Chondrocyte (in vitro differentiated cells): ENCODE data around the gene TIPRL. TPM values are rescaled to one million over a fixed set of nuclear protein-coding genes. Genes with fewer than 3 reads are reported as not detected.
A peak's percentile ranks its signal among the peaks of the same experiment; 100 is the strongest.

ENCODE experiments used
- DNase-seq: peaks from one replicate; pipeline ENCODE4 v3.0.0; 2021; ENCODE audit warnings: mixed read lengths, low spot score
- H3K27ac Mint-ChIP-seq: one replicate; pipeline ENCODE4 v1.8.0; 2021; ENCODE audit warnings: mild to moderate bottlenecking, moderate library complexity, mixed read lengths; ENCODE audit not compliant: unreplicated experiment
- H3K27me3 Mint-ChIP-seq: 2 replicates; pipeline ENCODE4 v1.8.0; 2021; ENCODE audit warnings: low read depth, mixed read lengths
- H3K36me3 Mint-ChIP-seq: 2 replicates; pipeline ENCODE4 v1.8.0; 2021; ENCODE audit warnings: low read depth, mixed read lengths
- H3K4me1 Mint-ChIP-seq: 2 replicates; pipeline ENCODE4 v1.8.0; 2021; ENCODE audit warnings: low read depth, mild to moderate bottlenecking, mixed read lengths
- H3K4me3 Mint-ChIP-seq: one replicate; pipeline ENCODE4 v1.8.0; 2021; ENCODE audit warnings: mild to moderate bottlenecking, moderate library complexity, mixed read lengths; ENCODE audit not compliant: unreplicated experiment
- H3K9me3 Mint-ChIP-seq: 2 replicates; pipeline ENCODE4 v1.8.0; 2021; ENCODE audit warnings: low read depth, mixed read lengths
- CTCF ChIP-seq: fragments of 200-600 bp; sonication (generic); IDR thresholded peaks from 2 replicates; pipeline ENCODE4 v1.5.0; 2021; ENCODE audit warnings: antibody characterized with exemption, mild to moderate bottlenecking, moderate library complexity
- long read RNA-seq: library from polyadenylated mRNA; stranded (forward); transcript quantifications from one replicate; pipeline ENCODE4 v2.0.0, GENCODE V29; 2021
- total RNA-seq: library from RNA; stranded (reverse); gene quantifications from 3 replicates; pipeline ENCODE4 v1.2.1, GENCODE V29; 2021

The TIPRL gene
- total RNA-seq = 37.2 to 38.7 TPM (median 37.4 TPM) in 3 replicates
- long read RNA-seq, transcript TIPRL-202 (7 exons, 3,032 nt) = major isoform, 64 of 73 reads
- long read RNA-seq, partial matches to known transcripts = 1 of 73 reads
- long read RNA-seq, other reads (novel, unspliced or antisense) = 8 of 73 reads

- no peak within 1 kb of the TSS for H3K27ac Mint-ChIP-seq
- peak; percentile 97 for DNase-seq
- H3K36me3 Mint-ChIP-seq = no peaks in the 10 kb centered on the region
- TF ChIP-seq CTCF = peak; percentile 82
- H3K4me1 Mint-ChIP-seq = peaks cover 3% of the 10 kb centered on the region
- no peaks in the 10 kb centered on the region for H3K27me3 Mint-ChIP-seq
- no peak within 1 kb of the TSS for H3K4me3 Mint-ChIP-seq
- H3K9me3 Mint-ChIP-seq = peaks cover 3% of the 10 kb centered on the region
Observed at GRCh38 chr1:168178638-168179437, at the start of gene TIPRL. Gene TIPRL (plus strand): TSS chr1:168178962. CDS start chr1:168179078, 116 bp downstream.

GRCh38 chr1:168129933-168130332 lies 48.8 kb upstream of the TIPRL start:
- H3K27ac Mint-ChIP-seq = no peak overlapping the region
- no peak for TF ChIP-seq CTCF
- H3K9me3 Mint-ChIP-seq = peaks cover 3% of the 10 kb centered on the region
- peaks cover 17% of the 10 kb centered on the region for H3K36me3 Mint-ChIP-seq
- no peak overlapping the region for H3K4me3 Mint-ChIP-seq
- DNase-seq = no peak
- H3K27me3 Mint-ChIP-seq = no peaks in the 10 kb centered on the region
- H3K4me1 Mint-ChIP-seq = peaks cover 21% of the 10 kb centered on the region

DNA sequence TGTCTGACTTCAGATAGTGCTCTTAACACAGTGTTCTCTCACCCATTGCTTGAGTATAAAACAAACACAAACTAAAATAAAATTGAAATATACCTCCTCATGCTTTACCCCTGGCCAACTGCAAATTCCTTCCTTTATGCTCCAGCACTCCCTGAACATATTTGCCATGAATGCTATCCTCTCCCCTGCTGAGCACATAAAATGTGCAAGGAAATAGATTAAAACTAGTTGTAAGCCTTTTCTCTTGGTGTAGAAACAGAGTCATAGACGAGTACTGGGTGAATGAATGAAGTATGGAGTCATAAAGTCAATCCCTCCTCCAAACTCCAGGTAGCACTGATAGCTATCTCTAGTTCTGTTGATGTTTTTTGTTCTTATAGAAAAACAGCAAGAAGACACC lies 44.6 kb upstream of the TIPRL start:
- no peaks in the 10 kb centered on the region for H3K9me3 Mint-ChIP-seq
- H3K27ac Mint-ChIP-seq = peak overlapping the region; percentile 45
- no peak overlapping the region for H3K4me3 Mint-ChIP-seq
- no peak for DNase-seq
- H3K27me3 Mint-ChIP-seq = no peaks in the 10 kb centered on the region
- H3K4me1 Mint-ChIP-seq = peaks cover 37% of the 10 kb centered on the region
- no peak for TF ChIP-seq CTCF
- H3K36me3 Mint-ChIP-seq = peaks cover 14% of the 10 kb centered on the region

DNA sequence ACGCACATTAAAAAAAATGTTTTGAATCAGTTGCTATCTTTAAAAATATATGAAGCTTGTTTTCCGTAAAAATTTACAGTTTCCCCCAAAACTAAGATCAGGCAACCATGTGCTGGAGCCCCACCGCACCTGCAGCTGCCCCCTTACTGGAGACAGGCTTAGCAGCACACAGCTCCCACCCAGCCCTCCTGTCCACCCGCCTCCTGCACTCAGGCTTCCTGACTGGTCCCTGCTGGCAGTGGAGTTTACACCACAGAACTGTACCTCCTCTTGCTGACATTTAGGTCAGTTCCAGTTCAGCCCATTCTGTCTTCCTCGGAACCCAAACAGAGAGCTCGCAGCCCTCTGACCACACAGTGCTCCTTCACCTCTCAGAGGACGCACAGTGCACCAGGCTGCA lies 44.1 kb upstream of the TIPRL start:
- peaks cover 13% of the 10 kb centered on the region for H3K36me3 Mint-ChIP-seq
- H3K4me1 Mint-ChIP-seq = peaks cover 37% of the 10 kb centered on the region
- no peaks in the 10 kb centered on the region for H3K9me3 Mint-ChIP-seq
- H3K4me3 Mint-ChIP-seq = peak overlapping the region; percentile 77
- no peak overlapping the region for H3K27ac Mint-ChIP-seq
- H3K27me3 Mint-ChIP-seq = no peaks in the 10 kb centered on the region
- TF ChIP-seq CTCF = no peak
- DNase-seq = no peak

GRCh38 chr1:168135116-168135920 lies 43.4 kb upstream of the TIPRL start:
- no peak for DNase-seq
- no peak for TF ChIP-seq CTCF
- H3K27ac Mint-ChIP-seq = peak overlapping the region; percentile 49
- H3K4me3 Mint-ChIP-seq = peak overlapping the region; percentile 77
- H3K27me3 Mint-ChIP-seq = no peaks in the 10 kb centered on the region
- peaks cover 37% of the 10 kb centered on the region for H3K4me1 Mint-ChIP-seq
- H3K36me3 Mint-ChIP-seq = peaks cover 9% of the 10 kb centered on the region
- no peaks in the 10 kb centered on the region for H3K9me3 Mint-ChIP-seq
